8988T (cell line): ENCODE results near the gene CALML3.

Experiments used
- DNase-seq: peaks from one replicate; pipeline ENCODE4 v3.0.0; 2011

Gene CALML3

GRCh38 chr10:5508161-5508604 lies 16.6 kb upstream of the CALML3 start:
- no peak for DNase-seq

DNA sequence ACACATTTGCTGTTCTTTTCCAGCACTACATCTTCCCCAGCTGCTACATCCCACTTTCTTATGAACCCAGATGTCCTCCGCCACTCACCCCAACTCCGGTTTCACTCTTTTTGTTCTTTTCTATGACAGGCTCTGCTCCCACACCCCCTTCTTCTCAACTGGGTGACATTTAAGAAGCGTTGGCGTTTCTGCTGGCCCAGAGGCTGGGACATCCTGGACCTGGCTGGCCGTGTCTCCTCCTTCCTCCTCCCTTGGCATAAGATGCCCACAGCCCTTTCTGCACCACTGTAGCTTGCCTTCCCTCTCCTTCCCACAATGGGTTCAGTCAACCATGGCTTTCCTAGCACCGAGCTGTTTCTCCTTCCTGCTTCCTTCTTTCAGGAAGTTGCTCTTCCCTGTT lies 16.0 kb upstream of the CALML3 start:
- no peak for DNase-seq

- DNase-seq: no peak
Measured at GRCh38 chr10:5509236-5509635, 15.5 kb upstream of the CALML3 start.

DNA sequence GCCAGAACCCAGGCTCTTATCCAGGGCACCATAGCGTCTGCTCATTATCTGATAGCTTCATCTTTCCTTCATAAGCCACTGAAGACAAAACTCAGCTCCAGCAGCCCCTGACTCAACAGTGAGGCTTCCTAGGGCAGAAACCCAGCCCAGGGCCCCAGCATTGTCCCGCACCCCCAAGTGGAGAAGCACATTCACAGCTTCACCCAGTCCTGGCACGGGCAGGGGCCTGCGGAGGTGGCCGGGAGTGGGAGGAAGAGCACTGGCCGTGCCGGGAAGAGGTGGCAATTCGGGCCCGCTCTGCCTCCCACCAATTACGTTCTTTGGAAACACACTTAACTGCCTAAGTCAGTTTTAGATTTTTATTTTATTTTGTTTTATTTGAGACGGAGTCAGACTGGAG lies 15.1 kb upstream of the CALML3 start:
- no peak for DNase-seq

- no peak for DNase-seq
Measured at GRCh38 chr10:5510281-5511072, 14.3 kb upstream of the CALML3 start.

DNA sequence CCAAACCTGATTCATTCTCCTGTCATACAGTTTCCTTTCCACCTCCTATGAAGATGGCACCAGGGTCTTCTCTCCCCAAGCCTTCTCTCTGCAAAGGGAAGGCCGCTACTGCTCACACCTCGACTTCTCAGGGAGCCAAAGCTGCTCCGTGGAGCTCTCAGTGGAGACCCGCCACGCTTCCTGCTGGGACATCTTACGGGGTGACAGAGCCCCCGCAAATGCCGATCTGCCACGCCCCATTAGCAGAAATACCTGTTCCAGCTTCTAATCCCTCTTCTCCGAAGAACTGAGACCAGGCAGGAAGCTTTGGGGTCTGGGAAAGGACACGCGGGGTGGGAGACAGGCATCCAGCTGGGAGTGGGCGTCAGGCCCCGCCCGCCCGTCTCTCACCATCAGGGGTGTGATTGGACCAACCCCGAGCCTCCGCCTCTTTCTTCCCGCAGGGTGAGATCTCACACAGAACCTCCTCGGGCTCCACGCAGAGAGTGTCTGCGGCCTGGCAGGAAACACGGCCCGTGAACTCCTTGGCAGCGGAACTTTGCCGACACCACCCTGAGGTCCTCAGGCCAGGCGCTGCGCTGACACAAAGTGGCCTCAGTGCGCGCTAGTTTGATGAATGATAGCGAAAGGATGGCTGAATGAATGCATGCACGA lies 13.4 kb upstream of the CALML3 start:
- DNase-seq: no peak

GRCh38 chr10:5511885-5512280 lies 12.9 kb upstream of the CALML3 start:
- no peak for DNase-seq

DNA sequence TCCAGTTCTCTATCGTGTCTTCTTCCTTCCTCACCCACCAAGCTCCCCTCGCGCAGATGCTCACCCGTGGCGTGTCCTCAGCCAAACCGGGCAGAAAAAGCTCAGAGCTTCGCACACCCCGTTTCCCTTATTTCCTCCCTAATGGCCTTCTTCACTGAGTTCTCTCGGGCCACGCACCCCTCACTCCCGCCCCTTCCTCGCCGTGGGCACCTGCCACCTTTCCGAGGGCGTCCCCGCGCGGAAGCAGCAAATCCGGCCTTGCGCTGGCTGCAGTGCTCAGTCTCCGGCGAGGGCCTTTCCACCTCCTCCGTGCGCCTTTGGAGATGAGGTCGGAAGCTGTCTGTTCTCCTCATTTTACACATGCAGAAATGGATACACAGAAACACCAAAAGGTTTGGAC lies 12.4 kb upstream of the CALML3 start:
- DNase-seq: no peak

- no peak for DNase-seq
Measured at GRCh38 chr10:5512881-5513612, 11.7 kb upstream of the CALML3 start.

DNA sequence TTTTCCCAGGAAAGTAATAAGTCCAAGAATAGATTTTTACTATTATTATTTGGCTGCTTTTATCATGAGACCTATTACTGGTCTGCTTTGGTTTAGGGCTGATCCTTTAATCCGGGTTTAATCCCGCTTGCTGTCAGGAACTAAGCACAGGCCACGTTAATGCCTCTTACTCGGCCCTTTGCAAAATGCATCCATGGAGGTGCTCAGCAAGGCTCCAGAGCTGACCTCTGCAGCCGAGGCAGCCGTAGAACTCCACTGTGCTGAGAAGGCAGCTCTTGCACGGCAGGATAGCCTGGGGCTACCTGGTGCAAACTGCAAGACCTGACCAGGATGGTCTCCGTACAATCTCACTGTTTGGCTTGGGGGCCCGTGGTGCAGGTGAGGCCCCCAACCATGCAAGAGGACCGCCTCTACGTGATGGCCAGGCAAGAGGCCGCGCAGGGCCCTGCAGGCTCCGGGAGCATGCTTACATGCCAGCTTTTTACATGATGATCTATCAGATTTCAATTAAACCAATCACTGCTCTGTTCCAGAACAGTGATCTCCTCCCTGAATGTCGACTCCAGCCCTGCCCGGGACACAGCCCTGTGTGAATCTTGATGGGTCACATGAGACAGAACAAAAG lies 10.4 kb upstream of the CALML3 start:
- DNase-seq: no peak

GRCh38 chr10:5515948-5516761 lies 8.6 kb upstream of the CALML3 start:
- DNase-seq: no peak

GRCh38 chr10:5517546-5517945 lies 7.2 kb upstream of the CALML3 start:
- no peak for DNase-seq

GRCh38 chr10:5518143-5518542 lies 6.6 kb upstream of the CALML3 start:
- DNase-seq: no peak

- DNase-seq: no peak
Measured at GRCh38 chr10:5519054-5519453, 5.7 kb upstream of the CALML3 start.

- no peak for DNase-seq
Measured at GRCh38 chr10:5522913-5523560, 1.7 kb upstream of the CALML3 start.

GRCh38 chr10:5523796-5524574 lies 776 bp upstream of the CALML3 start:
- DNase-seq: no peak

- DNase-seq: no peak
Measured at GRCh38 chr10:5525561-5526341, 990 bp downstream of the CALML3 start.

DNA sequence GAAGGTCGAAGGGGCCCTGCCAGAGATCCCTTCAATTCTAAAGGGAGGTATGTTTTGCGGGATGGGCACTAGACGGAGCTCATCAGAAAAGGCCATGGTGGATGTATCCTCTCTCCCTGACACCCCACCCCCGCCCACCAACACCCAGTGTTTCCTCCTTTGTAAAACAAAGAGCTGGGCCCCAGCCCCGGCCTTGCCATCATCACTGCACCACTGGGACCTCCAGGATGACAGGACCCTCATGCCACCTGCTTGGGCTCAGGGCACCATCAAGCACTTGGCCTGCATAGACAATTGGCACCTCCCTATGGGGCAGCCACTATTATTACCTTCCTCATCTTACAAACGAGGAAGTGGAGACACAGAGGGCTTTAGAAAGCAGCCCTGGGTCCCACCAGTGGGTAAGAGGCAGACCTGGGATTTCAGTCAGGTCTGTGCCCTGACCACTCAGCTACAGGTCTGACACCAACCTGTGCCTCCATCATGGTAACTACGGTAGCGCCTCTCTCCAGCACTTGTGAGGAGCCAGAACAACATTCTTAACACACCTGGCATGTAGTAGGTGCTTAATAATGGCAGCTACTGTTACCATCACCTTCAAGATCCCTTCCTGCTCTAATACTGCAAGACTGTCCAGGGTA lies 2.0 kb downstream of the CALML3 start:
- no peak for DNase-seq

GRCh38 chr10:5527332-5528200 lies 2.8 kb downstream of the CALML3 start:
- DNase-seq: no peak
